ENCODE data around the gene MAN1C1.

DNA sequence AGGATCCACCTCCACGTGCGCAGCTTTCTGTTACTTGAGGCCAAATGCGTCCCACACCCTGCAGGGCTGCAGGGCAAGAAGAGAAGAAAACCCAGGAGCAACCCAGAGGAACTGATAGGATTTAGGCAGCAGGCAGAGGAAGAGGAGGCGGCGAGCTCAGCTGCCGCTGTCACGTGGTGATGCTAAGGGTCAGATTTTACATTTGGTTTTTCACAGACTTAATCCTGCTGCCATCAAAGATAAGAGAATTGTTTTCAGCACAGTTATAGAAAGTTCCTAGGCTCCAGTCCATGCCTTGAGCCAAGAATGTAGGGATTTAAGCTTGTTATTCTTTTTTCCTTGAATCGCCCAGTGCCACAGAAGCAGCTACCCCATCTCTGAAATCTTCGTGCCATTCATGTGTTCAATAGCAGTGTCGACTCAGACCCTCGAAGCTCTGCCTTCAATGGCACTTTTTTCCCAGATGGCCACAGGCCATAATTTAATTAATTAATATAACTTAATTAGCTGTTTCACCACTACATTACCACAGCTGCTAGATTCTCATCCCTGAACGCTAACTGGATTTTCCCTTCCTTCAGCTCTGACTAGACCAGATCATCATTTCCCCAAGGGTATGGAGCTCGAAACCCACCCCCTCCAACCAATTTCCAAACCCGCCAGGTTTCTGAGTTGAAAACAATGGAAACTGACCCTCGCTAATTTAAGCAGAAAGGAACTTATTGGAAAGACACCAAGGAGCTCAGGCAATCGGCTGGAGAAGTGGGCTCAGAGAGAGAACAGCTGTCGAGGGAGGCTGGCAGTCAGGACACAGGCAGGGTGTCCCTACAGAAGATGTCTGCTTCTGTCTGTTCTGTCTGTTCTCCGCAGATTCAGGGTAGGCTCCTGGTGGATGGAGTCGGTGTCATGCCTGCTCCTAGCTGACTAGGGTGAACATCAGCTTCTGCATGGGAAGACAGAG lies 37.0 kb upstream of the MAN1C1 start:
- TF ChIP-seq POLR2A (IDR thresholded peaks at IDR 0.05; ENCODE audit: extremely low read depth, insufficient read length), result no peak
- no peak for TF ChIP-seq CTCF (IDR thresholded peaks at IDR 0.05; ENCODE audit: low read depth, low read length)
- no peak for TF ChIP-seq MYC (IDR thresholded peaks at IDR 0.05; ENCODE audit: low read depth, low read length)

Data from NB4 (cell line).